NCI-H345 treated with DMSO at 0.1 percent for 48 hours (cell line): ENCODE results near the gene INPP5D.

ENCODE experiments used
- DNase-seq: peaks from one replicate; lab custom pipeline; 2025; ENCODE audit not compliant: unreplicated experiment; lab: John Stamatoyannopoulos, UW

The INPP5D gene

GRCh38 chr2:233068762-233069418 is 8.7 kb downstream of the INPP5D start:
- no peak for DNase-seq

DNA sequence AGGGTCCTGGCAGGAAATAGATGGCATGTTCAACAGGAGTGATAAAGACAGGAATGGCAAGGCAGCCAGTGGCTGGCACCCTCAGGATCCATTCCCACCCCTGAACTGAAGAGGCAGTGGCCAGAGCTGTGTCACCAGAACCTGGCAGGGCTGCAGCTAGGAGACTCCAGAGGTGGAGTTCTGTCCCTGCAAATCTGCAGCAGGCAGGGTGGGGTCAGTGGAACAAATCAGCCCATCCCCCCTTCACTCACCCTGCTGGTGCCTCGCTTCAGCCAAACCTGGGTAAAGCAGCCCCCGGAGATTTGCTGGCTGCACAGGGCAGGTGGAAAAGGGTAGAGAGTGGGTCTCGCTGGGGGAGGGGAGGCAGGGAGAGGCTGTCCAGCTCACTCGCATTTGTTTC is 12.7 kb downstream of the INPP5D start:
- no peak for DNase-seq

GRCh38 chr2:233074106-233074505 is 14.0 kb downstream of the INPP5D start:
- DNase-seq, result no peak

GRCh38 chr2:233075141-233075965 is 15.2 kb downstream of the INPP5D start:
- no peak for DNase-seq

GRCh38 chr2:233075966-233076339 is 15.8 kb downstream of the INPP5D start:
- DNase-seq, result no peak

DNA sequence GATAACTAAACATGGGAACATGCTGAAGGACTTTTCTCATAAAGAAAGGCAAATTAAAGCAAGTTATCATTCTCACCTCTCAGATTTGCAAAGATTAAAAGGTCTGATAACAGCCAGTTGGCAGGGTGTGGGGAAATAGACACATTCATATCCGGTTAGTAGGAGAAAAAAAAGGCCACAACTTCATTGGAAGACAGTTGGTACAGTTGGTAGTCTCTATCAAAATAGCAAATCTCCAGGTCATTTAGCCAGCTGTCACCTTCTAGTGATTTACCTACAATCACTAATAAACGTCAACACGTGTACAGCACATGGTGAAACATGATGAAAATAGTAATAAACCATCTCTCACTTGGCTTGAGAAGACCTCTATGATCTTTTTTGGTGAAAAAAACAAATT is 16.6 kb downstream of the INPP5D start:
- DNase-seq, result no peak

DNA sequence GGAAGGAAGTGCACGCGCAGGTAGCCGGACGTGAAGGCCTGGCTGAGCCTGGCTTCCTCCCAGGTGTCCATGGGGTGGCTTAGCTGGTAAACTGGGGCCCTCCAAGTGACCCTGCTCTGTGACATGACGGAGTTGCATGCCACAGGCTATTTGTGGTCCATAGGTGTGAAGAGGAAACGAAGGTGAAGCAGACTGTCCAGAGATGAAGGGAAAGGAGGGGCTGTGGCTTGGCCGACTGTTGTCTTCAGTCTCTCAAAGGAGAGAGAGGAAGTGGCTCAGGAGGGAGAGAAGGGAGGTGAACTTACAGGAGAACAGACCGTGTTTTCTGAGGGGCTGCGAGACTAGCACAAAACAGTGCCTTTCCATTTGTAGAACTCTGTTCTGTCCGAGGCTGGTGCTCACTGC is 19.3 kb downstream of the INPP5D start:
- no peak for DNase-seq

DNA sequence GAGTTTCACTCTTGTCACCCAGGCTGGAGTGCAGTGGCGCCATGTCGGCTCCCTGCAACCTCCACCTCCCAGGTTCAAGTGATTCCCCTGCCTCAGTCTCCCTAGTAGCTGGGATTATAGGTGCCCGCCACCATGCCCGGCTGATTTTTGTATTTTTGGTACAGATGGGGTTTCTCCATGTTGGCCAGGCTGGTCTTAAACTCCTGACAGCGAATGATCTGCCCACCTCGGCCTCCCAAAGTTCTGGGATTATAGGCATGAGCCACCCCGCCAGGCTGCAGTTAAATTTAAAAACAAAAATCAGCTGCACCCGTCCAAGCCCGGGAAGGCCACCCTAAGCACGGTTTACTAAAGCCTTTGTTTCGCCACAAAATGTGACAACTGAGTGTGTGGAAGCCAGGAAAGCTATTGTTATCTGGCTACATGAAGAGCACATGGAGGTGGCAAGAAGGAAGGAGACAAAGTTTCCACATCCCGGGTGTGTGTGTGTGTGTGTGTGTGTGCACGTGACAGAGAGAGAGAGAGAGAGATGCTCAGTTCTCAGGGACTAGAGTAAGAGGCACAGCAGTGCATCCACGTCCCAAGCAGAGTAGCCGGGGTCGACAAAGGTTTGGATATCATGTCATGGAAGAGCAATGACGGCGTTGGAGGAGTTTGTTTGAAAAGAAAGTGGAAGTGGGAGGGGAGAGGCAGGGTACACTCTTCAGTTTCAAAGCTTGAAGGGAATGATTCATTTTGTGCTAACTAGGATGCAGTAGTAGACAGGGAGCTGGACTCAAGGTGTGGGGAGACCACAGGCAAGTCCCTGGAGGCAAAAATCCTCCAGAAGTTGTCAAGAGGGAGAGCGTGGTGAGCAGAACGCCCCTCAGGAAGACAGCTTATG is 20.1 kb downstream of the INPP5D start:
- no peak for DNase-seq

DNA sequence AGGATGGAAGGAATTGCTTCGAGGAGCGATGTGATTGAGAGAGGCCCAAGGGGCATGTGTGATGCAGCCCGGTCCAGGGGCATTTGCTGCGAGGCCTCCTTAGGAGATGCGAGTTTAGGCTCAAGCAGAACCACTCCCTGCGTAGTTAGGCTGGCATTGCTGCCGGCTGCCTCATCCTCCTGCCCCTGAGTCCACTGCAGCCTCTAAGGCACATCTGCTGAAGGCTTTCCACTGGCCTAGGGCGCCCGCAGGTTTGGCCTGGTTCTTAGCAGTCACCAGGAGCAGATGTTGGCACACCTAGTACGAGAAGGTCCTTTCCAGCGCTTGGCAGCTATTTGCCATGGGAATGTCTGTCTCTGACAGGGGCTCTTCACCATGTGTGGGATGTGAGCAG is 20.7 kb downstream of the INPP5D start:
- DNase-seq, result no peak

DNA sequence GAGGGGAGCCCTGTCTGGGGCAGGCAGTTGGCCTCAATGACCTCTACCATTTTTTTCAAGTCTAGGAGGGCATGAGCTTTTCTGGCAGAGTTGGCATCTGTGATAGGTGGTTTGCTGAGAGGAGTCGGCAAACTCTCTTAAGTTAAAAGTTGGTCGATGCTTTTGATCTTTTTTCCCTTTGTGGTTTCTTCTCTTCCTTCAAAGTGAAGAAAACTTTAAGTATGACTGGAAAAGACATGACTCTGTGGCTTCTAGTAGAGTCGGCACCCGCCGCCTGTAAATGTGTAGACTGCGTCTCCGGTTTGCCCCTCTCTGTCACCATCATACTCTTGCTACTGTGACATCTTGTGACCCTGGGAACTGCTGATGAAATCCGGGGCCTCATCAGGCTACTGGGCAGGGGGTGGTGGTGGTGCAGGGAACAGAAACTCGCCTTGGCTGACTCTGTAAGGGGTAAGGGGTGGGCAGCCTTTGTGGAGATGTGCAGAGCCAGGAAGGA is 21.1 kb downstream of the INPP5D start:
- DNase-seq, result no peak

DNA sequence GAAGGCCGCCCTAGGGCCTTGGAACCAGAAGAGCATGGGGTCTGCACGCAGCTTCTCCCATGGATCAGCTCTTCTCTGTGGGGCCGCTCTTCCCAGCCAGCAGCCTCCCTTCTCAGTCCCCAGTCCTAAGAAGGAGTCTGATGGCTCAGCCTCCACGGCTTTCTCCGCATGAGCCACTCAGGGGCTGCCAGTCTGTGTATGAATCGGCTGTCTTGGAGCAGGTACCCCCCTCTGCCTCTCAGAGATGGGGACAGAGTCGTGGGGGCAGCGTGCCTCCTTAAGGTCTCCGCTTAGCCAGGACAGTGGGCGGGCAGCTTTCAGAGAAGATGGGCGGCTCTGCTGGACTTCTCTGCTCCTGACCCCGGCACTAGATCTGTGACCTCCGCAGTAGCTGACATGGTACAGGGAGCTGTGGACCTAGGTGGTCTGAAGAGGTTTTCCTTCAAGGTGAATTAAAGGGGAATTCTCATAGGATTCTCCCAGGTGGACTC is 21.6 kb downstream of the INPP5D start:
- DNase-seq, result no peak

DNA sequence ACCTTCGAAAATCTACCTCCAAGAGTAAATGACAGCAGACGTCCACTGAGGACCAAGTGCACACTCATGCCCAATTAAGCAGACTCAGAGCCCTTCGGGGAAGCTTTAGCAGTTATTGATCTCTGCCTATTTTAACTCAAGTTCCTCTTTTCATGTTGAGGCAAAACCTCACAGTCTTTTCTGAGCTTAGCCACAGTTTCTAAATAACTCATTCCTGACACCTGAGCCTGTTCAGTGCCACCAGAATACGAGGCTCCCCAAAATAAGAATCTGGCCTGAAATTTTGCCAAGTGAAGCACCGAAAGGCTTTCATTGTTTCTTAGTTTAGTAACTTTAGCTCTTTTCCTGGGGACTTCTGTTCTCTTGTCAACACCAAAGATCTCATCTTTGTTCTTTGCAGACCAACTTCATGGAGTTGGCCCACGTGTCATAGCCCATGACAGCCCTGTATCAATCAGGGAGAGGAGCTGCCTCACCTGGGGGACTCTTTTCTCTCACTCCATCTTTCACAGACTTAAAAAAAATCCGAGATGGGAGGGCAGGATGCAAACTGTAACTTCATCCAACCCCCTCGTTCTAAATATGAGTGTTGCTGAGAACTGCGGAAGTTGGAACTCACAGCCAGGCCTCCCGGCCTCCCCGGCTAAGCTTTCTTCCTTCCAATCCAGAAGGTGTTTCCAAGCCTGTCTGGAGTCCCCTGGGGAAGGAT is 22.2 kb downstream of the INPP5D start:
- no peak for DNase-seq

DNA sequence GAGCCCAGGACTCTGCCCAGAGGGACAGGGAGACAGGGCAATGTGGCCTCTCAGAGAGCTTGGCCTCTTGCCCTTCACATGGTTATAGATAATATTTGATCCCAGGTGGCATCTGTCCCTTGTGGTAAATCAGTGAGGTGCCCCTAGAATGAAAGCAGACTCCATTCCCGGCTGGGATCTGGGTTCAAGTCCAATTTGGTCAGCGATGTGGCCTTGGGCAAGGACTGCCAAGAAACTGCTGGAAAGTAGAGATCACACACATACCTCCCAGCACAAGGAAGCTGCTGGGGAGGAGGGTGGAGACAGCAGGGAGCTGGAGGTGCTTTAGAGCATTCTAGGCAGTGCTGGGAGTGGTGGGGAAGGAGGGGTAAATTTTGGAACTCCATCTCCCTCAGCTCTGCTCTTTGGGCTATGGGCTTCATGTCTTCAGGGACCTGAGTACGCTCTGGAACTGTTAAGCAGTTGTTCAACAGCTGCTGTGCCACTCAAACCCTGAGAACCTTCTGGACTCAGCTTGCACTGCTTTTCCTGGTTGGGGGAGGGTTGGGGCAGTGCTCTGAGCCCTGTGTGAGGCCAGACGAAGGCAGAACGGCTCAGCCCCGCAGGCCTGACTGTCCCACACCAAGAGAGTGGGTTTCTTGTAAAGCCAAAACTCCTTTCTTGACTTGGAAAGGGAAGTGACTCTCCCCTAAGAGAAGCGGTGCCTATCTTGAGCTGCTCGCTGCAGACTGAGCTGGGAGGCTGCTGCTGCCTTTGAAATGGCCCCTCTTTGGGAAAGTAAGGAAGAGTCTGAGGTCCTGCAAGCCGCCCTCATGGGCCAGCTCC is 23.0 kb downstream of the INPP5D start:
- no peak for DNase-seq

GRCh38 chr2:233083782-233084181 is 23.6 kb downstream of the INPP5D start:
- DNase-seq, result no peak

- DNase-seq, result no peak
Observed at GRCh38 chr2:233084488-233084887, 24.3 kb downstream of the INPP5D start.

GRCh38 chr2:233085037-233085838 is 25.1 kb downstream of the INPP5D start:
- DNase-seq, result no peak

DNA sequence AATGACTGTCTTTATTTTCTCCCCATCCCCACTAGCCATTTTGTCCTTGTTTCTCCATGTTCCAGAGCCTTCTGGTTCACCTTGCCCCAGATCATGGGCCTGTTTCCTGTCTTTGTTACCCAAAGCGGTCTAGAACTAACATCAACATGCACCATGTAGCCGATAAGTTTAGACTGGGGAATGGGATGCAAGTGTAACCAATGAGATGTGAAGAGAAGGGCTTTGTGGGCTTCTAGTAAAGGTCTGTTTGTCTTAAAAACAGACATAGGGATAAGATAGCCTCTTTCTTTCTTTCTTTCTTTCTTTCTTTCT is 25.7 kb downstream of the INPP5D start:
- DNase-seq, result no peak

DNA sequence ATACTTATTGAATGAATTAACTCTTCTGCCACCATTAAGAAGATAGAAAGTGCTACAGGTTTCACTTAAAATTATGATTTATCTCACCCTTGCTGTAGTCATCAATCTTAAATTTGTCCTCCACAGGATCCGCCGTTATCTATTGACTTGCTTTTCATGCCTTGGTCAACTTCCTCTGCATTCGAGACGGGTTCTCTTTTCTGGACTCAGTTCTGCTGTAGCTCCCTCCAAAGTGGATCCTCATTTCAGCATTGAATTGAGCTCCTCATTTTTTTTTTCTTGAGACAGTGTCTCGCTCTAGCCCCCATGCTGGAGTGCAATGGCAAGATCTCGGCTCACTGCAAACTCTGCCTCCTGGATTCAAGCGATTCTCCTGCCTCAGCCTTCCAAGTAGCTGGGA is 27.6 kb downstream of the INPP5D start:
- no peak for DNase-seq

GRCh38 chr2:233088972-233089345 is 28.8 kb downstream of the INPP5D start:
- no peak for DNase-seq
